Left ventricle myocardium superior (tissue), 1 donor: ENCODE data around the gene RSPH1. TPM values are rescaled to one million over a fixed set of nuclear protein-coding genes. Genes with fewer than 3 reads are reported as not detected.

Experiments used
- ATAC-seq: fragments of 200-7000 bp; cut with Tn5 transposase; one replicate; pipeline ENCODE4 v1.9.1; 2020; ENCODE audit warnings: mild to moderate bottlenecking, moderate library complexity
- DNase-seq: peaks from one replicate; pipeline ENCODE4 v3.0.0-alpha.2; 2020
- intact Hi-C: fragments of 100-400 bp; cut with micrococcal nuclease; formaldehyde crosslinking; loops from one replicate; pipeline ENCODE4 v1.11.0; 2022
- total RNA-seq: library from RNA; stranded (reverse); fragmentation: NEBNext Ultra II Directional; extraction: Animal tissue kit (Norgen Biotek cat#: 25700); gene quantifications from one replicate; pipeline ENCODE4 v1.2.1, GENCODE V29; 2021
- donor health status: DM: no; HTN: yes; CAD: no; lungs with severe emphysema.

The RSPH1 gene
- total RNA-seq, 1 donor from 2014 or later = not detected

DNA sequence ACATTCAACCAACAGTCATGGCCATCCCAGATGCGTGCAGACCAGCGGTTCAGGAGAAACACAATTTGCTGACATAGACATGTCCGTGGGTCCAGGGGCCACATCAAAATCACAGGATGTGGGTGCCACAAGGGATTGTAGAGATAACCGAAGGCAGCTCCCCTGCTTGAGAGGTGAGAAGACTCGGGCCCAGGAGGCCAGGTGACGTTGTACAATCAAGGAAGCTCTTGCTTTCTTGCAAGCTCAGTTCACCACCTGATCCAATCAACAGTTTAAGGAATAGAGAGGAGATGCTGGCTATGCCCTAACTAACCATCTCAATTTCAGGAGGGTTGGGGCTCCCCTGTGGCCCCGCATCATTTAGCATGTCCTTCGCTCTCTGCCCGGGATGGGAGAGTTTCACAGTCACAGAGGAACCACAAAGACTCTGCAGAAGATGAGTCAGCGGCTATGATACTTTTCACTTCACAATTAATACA lies 72.8 kb downstream of the RSPH1 start:
- DNase-seq = no peak
- ATAC-seq = no peak
- intact Hi-C loops = no loop called here

Other genes starting within 250 kb of the RSPH1 start
- gene TFF3, start 180.8 kb downstream of the RSPH1 start, total RNA-seq = 5.3 TPM
- gene TFF2, start 145.2 kb downstream of the RSPH1 start, total RNA-seq = not detected
- not detected for gene TFF1, start 129.7 kb downstream of the RSPH1 start, total RNA-seq
- gene TMPRSS3, start 100.2 kb downstream of the RSPH1 start, total RNA-seq = not detected
- gene UBASH3A, start 92.3 kb downstream of the RSPH1 start, total RNA-seq = not detected
- 4.0 TPM for gene SLC37A1, start 17.6 kb upstream of the RSPH1 start, total RNA-seq
- 4.1 TPM for gene PDE9A, start 157.4 kb upstream of the RSPH1 start, total RNA-seq